ENCODE measurements around the gene LRR1. TPM values are rescaled to one million over a fixed set of nuclear protein-coding genes. Genes with fewer than 3 reads are reported as not detected.
"Not testable (repeated sequence)": the region's sequence is repeated elsewhere in the genome, so short reads cannot be mapped to it uniquely, and the experiment has no call there.

The LRR1 gene
- total RNA-seq, 4 donors from 2014 or later: 16.3 to 20.7 (median 18.3) TPM

- Histone ChIP-seq H3K27ac (no peak overlapping the region), H3K27me3 (no peaks in the 10 kb centered on the region), H3K36me3 (peaks cover 0 to 17% (median 0%) of the 10 kb centered on the region in 3 donors), H3K9me3 (no peaks in the 10 kb centered on the region), H3K4me1 (peaks cover 0 to 7% (median under 1%) of the 10 kb centered on the region in 4 donors), H3K4me3 (no peak overlapping the region)
- TF ChIP-seq CTCF (IDR thresholded peaks at IDR 0.05) (no peak), POLR2A (IDR thresholded peaks at IDR 0.05) (no peak)
- DNase-seq: no peak
Observed at GRCh38 chr14:49614196-49614595, 15.5 kb downstream of the LRR1 start.

GRCh38 chr14:49615776-49616175 is 17.0 kb downstream of the LRR1 start:
- no peak for DNase-seq
- H3K4me3 ChIP-seq: no peak overlapping the region
- no peak overlapping the region for H3K27ac ChIP-seq
- H3K4me1 ChIP-seq: peaks cover 0 to 13% (median 2%) of the 10 kb centered on the region in 4 donors
- TF ChIP-seq CTCF (IDR thresholded peaks at IDR 0.05) (no peak), POLR2A (IDR thresholded peaks at IDR 0.05) (no peak)
- H3K36me3 ChIP-seq: peaks cover 0 to 17% (median 0%) of the 10 kb centered on the region in 3 donors
- no peaks in the 10 kb centered on the region for H3K27me3 ChIP-seq
- H3K9me3 ChIP-seq: no peaks in the 10 kb centered on the region

- no peak overlapping the region for H3K4me3 ChIP-seq
- H3K9me3 ChIP-seq: no peaks in the 10 kb centered on the region
- no peak overlapping the region for H3K27ac ChIP-seq
- DNase-seq: no peak
- peaks cover 0 to 30% (median 11%) of the 10 kb centered on the region in 4 donors for H3K4me1 ChIP-seq
- H3K27me3 ChIP-seq: no peaks in the 10 kb centered on the region
- H3K36me3 ChIP-seq: peaks cover 0 to 17% (median 0%) of the 10 kb centered on the region in 3 donors
- no peak for TF ChIP-seq POLR2A (IDR thresholded peaks at IDR 0.05)
- no peak for TF ChIP-seq CTCF (IDR thresholded peaks at IDR 0.05)
Observed at GRCh38 chr14:49617852-49618519, 19.2 kb downstream of the LRR1 start.

DNA sequence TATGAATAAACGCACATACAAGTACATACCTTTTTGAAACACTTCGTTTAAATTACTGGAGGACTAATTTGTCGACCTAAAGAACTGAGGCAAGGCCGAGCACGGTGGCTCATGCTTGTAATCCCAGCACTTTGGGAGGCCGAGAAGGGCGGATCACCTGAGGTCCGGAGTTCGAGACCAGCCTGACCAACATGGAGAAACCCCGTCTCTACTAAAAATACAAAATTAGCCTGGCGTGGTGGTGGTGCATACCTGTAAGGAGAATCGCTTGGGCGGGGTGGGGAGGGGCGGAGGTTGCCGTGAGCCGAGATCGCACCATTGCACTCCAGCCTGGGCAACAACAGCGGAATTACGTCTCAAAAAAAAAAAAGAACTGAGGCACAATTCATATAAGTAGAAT is 20.5 kb downstream of the LRR1 start:
- H3K36me3 ChIP-seq: peaks cover 0 to 17% (median 0%) of the 10 kb centered on the region in 3 donors
- H3K4me1 ChIP-seq: peaks cover 0 to 42% (median 14%) of the 10 kb centered on the region in 4 donors
- peak overlapping the region; percentile 79 to 95 (median 87) for H3K4me3 ChIP-seq
- DNase-seq, H3K9me3 ChIP-seq, H3K27me3 ChIP-seq: not testable (repeated sequence)
- peak overlapping the region in 3 of 4 donors; percentile 95 to 98 (median 98) for H3K27ac ChIP-seq

GRCh38 chr14:49619730-49620129 is 21.0 kb downstream of the LRR1 start:
- H3K4me1 ChIP-seq: peaks cover 0 to 47% (median 14%) of the 10 kb centered on the region in 4 donors
- H3K36me3 ChIP-seq: peaks cover 0 to 17% (median 0%) of the 10 kb centered on the region in 3 donors
- DNase-seq: no peak
- H3K27me3 ChIP-seq: no peaks in the 10 kb centered on the region
- H3K9me3 ChIP-seq: no peaks in the 10 kb centered on the region
- H3K4me3 ChIP-seq: peak overlapping the region; percentile 79 to 95 (median 87)
- peak overlapping the region; percentile 94 to 98 (median 96) for H3K27ac ChIP-seq
- TF ChIP-seq POLR2A (IDR thresholded peaks at IDR 0.05): no peak
- no peak for TF ChIP-seq CTCF (IDR thresholded peaks at IDR 0.05)

Measured in Peyer's patch (tissue), 4 donors.